Brain microvascular endothelial cell (primary cell): ENCODE results near the gene IL6R.
A peak's percentile ranks its signal among the peaks of the same experiment; 100 is the strongest.

Experiments used
- DNase-seq: peaks from one replicate; pipeline ENCODE4 v3.0.0-alpha.2; 2020
- H3K27ac ChIP-seq: fragments of 250-450 bp; sonication (Bioruptor Pico); 2 replicates; pipeline ENCODE4 v1.5.1; 2020; ENCODE audit warnings: mild to moderate bottlenecking, moderate library complexity
- H3K27me3 ChIP-seq: fragments of 250-450 bp; sonication (Bioruptor Pico); replicated peaks from 2 replicates; pipeline ENCODE4 v1.5.1; 2020; ENCODE audit warnings: mild to moderate bottlenecking
- H3K36me3 ChIP-seq: fragments of 250-450 bp; sonication (Bioruptor Pico); replicated peaks from 2 replicates; pipeline ENCODE4 v1.5.1; 2020; ENCODE audit warnings: mild to moderate bottlenecking
- H3K4me3 ChIP-seq: 2 replicates; pipeline ENCODE4 v1.5.1; 2011; ENCODE audit warnings: low read depth, mild to moderate bottlenecking, control low read depth, low read length, moderate library complexity
- CTCF ChIP-seq: IDR thresholded peaks from 2 replicates; pipeline ENCODE4 v1.5.1; 2011; ENCODE audit warnings: low read depth, mild to moderate bottlenecking, moderate library complexity, low read length, control low read depth, inconsistent platforms; ENCODE audit errors: missing control alignments
- in situ Hi-C: cut with HindIII; loops from 2 replicates; pipeline ENCODE4 v1.10.0; 2017; ENCODE audit warnings: low sequenced_read_pairs, low pct_ligation_motif_present

Gene IL6R

DNA sequence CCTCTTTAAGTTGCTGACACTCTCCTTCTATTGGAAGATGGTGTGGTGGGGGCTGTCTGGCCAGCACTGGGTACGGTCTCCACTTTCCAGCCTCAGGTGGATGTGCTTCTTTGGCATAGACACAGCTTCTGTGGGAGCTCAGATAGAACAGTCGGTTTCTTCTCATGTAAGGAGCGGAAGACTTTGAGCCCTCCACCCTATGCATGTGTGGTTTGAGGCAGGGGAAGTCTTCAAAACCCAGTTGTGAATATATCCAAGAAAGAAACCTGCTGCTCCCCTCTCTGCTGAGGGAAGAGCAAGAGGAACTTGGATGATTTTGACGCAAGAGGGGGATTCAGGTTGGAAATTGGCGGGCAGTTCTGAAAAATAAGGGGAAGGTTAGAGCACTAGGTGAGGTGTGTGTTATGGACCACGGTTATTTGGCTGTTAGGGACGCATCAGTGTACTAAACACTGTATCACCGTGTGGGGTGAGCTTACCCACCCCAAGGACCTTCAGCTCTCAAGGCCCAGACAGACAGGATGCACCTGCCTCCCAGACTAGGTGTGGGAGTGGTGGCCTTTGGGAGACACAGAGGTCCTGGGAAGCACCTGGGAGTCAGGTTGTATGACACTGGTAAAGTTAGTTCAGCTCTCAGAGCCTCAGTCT lies 36.2 kb downstream of the IL6R start:
- Histone ChIP-seq H3K27me3 (no peaks in the 10 kb centered on the region), H3K4me3 (no peak overlapping the region), H3K36me3 (no peaks in the 10 kb centered on the region), H3K27ac (no peak overlapping the region)
- in situ Hi-C loops: no loop called here
- DNase-seq: no peak
- no peak for TF ChIP-seq CTCF

- no peak overlapping the region for H3K4me3 ChIP-seq
- DNase-seq: peak; percentile 55
- in situ Hi-C loops: no loop called here
- H3K27me3 ChIP-seq: no peaks in the 10 kb centered on the region
- H3K36me3 ChIP-seq: no peaks in the 10 kb centered on the region
- TF ChIP-seq CTCF: peak; percentile 69
- no peak overlapping the region for H3K27ac ChIP-seq
These were observed 37.0 kb downstream of the IL6R start for GRCh38 chr1:154442006-154442740.

DNA sequence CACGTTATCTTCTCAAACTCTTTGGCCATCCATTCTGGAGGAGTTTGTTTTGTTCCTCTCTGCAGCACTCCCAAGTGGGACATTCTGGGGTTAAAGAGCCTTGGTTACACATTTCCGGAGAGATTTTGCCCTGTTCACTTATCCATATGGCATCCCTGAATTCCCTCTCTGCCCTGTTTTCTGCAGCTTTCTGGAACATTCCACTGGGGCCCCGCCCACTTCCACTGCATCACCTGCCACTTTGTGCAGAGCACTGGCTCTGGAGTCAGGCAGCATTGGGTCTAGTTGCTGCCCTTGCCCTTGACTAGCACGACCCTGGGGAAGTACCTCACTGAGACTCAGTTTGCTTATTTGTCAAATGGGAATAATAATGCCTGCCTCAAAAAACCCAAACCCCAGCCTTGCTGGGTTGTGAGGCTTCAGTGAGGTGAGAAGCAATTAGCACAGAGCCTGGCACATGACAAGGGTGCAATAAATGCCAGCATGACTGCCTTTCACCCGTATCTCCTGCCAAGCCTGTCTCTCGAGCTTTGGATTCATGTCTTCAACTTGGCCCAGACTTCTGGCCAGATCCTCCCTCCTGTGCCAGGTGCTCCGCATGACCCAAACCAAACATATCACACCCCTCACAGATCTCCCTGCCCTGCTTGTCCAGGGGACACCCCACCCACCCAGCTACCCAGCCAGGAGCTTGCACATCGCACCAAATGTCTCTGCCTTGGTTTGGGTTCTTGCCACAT lies 38.3 kb downstream of the IL6R start:
- no peak for DNase-seq
- in situ Hi-C loops: no loop called here
- Histone ChIP-seq H3K36me3 (no peaks in the 10 kb centered on the region), H3K27me3 (no peaks in the 10 kb centered on the region), H3K27ac (no peak overlapping the region), H3K4me3 (no peak overlapping the region)
- no peak for TF ChIP-seq CTCF

- Histone ChIP-seq H3K4me3 (no peak overlapping the region), H3K27ac (no peak overlapping the region), H3K36me3 (no peaks in the 10 kb centered on the region), H3K27me3 (no peaks in the 10 kb centered on the region)
- DNase-seq: peak; percentile 62
- in situ Hi-C loops: no loop called here
- TF ChIP-seq CTCF: no peak
These were observed 39.9 kb downstream of the IL6R start for GRCh38 chr1:154445040-154445472.

DNA sequence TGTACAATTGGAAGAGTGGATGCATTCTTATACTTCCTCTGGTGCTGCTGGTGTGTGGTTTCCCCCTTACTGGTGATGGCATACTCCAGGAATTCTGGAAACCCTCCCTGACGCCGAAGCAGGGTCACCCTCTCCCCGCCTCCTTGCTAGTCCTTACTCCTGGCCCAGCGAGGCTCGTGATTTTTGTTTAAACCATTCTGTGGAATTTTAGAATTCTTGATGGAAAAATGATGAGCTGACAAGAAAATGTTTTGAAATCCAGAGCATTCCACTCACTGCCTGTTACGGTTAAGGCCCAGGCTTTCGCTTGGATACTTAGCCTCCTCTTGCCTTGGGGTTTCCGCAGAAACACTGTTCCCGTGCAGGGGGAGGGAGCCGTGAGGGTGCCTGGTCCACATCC lies 41.1 kb downstream of the IL6R start:
- H3K4me3 ChIP-seq: no peak overlapping the region
- no peaks in the 10 kb centered on the region for H3K27me3 ChIP-seq
- no peaks in the 10 kb centered on the region for H3K36me3 ChIP-seq
- in situ Hi-C loops: no loop called here
- H3K27ac ChIP-seq: peak overlapping the region; percentile 67
- peak; percentile 86 for DNase-seq
- no peak for TF ChIP-seq CTCF
